Keratinocyte (primary cell): Measurements from ENCODE around the gene CDK5RAP3. TPM values are rescaled to one million over a fixed set of nuclear protein-coding genes. Genes with fewer than 3 reads are reported as not detected.
A peak's percentile ranks its signal among the peaks of the same experiment; 100 is the strongest.

Experiments
- DNase-seq: peaks from one replicate; pipeline ENCODE4 v3.0.0-alpha.2; 2011; ENCODE audit warnings: low read depth, missing footprints, low spot score
- FAIRE-seq: peaks from 2 replicates; lab custom pipeline; 2011; peaks lifted over from hg19 to GRCh38; lab: Jason Lieb, UNC
- H2AFZ ChIP-seq: 2 replicates; pipeline ENCODE4 v1.6.0; 2012; ENCODE audit warnings: low read length, control low read depth, inconsistent platforms; ENCODE audit not compliant: control insufficient read depth
- H3K27ac ChIP-seq: 2 replicates; pipeline ENCODE4 v1.5.1; 2011; ENCODE audit warnings: low read length; ENCODE audit not compliant: control insufficient read depth, insufficient read depth
- H3K27me3 ChIP-seq: 3 replicates; pipeline ENCODE4 v1.6.0; 2011; ENCODE audit warnings: low read length; ENCODE audit not compliant: control insufficient read depth, insufficient read depth; ENCODE audit errors: extremely low read depth
- H3K36me3 ChIP-seq, 2 experiments: 2 replicates in 1 of 2; 3 replicates in 1 of 2; pipeline ENCODE4 v1.5.1; 2011; ENCODE audit warnings: low read length in 2 of 2, mild to moderate bottlenecking in 1 of 2; ENCODE audit not compliant: control insufficient read depth in 2 of 2, insufficient read depth in 2 of 2; ENCODE audit errors: extremely low read depth in 1 of 2
- H3K4me1 ChIP-seq: 3 replicates; pipeline ENCODE4 v1.5.1; 2011; ENCODE audit warnings: low read length; ENCODE audit not compliant: control insufficient read depth, insufficient read depth; ENCODE audit errors: extremely low read depth
- H3K4me2 ChIP-seq: 3 replicates; pipeline ENCODE4 v1.6.0; 2011; ENCODE audit warnings: low read depth, low read length; ENCODE audit not compliant: control insufficient read depth, insufficient read depth; ENCODE audit errors: extremely low read depth
- H3K4me3 ChIP-seq, 3 experiments: fragments of 200-600 bp in 1 of 3; sonication (generic) in 1 of 3; 2 replicates in 2 of 3; 3 replicates in 1 of 3; pipeline ENCODE4 v1.5.1; 2011 to 2016; ENCODE audit warnings: low read length in 3 of 3, mild to moderate bottlenecking in 3 of 3, control low read depth in 2 of 3, inconsistent platforms in 1 of 3, low read depth in 1 of 3, mixed read lengths in 1 of 3, mixed run types in 1 of 3, moderate library complexity in 1 of 3; ENCODE audit not compliant: control insufficient read depth in 2 of 3, insufficient read depth in 2 of 3; ENCODE audit errors: extremely low read depth in 1 of 3
- H3K79me2 ChIP-seq: 2 replicates; pipeline ENCODE4 v1.6.0; 2012; ENCODE audit warnings: low read length; ENCODE audit not compliant: control insufficient read depth, insufficient read depth
- H3K9ac ChIP-seq: 3 replicates; pipeline ENCODE4 v1.6.0; 2011; ENCODE audit warnings: low read length; ENCODE audit not compliant: control insufficient read depth, insufficient read depth; ENCODE audit errors: extremely low read depth
- H3K9me1 ChIP-seq: 3 replicates; pipeline ENCODE4 v1.6.0; 2011; ENCODE audit warnings: low read length; ENCODE audit not compliant: control insufficient read depth, insufficient read depth; ENCODE audit errors: extremely low read depth
- H3K9me3 ChIP-seq: 2 replicates; pipeline ENCODE4 v1.5.1; 2012; ENCODE audit warnings: low read depth, low read length; ENCODE audit not compliant: control insufficient read depth
- H4K20me1 ChIP-seq: 3 replicates; pipeline ENCODE4 v1.6.0; 2011; ENCODE audit warnings: low read length; ENCODE audit not compliant: control insufficient read depth, insufficient read depth; ENCODE audit errors: extremely low read depth
- EZH2 ChIP-seq: IDR thresholded peaks from one replicate; pipeline ENCODE4 v1.6.1; 2012; ENCODE audit warnings: inconsistent platforms, mild to moderate bottlenecking, low read length, moderate library complexity
- dilution Hi-C: fragments of 300-500 bp; cut with MboI; formaldehyde crosslinking; loops from one replicate; pipeline ENCODE4 v1.7.0; 2020; ENCODE audit warnings: low sequenced_read_pairs; ENCODE audit not compliant: extremely low pct_ligation_motif_present
- polyA plus RNA-seq, 5 experiments: library from polyadenylated mRNA; depleted of rRNA in 3 of 5; stranded (reverse) in 3 of 5; stranded (forward) in 1 of 5; unstranded in 1 of 5; fragments of >200 nt; gene quantifications; 1 replicate in 1 of 5; 2 replicates in 3 of 5; 3 replicates in 1 of 5; pipeline versions ENCODE4 v1.2.1 to v1.2.3, GENCODE V29; 2011 to 2012; ENCODE audit warnings: missing spikeins in 2 of 5, low read depth in 1 of 5, low replicate concordance in 1 of 5
- TF ChIP-seq, protein P1 (sequence below), 3 experiments: IDR thresholded peaks in 1 of 3; conservative IDR thresholded peaks in 1 of 3; optimal IDR thresholded peaks in 1 of 3; 2 replicates in 2 of 3; 3 replicates in 1 of 3; pipeline versions ENCODE3 to v1.5.1; 2011; ENCODE audit warnings: low read length in 3 of 3, mild to moderate bottlenecking in 3 of 3, moderate library complexity in 2 of 3, control low read depth in 1 of 3, inconsistent platforms in 1 of 3; ENCODE audit not compliant: insufficient read depth in 2 of 3; ENCODE audit errors: extremely low read depth in 1 of 3

The CDK5RAP3 gene
- polyA plus RNA-seq, 1 donor (not counting 4 experiments of a cell fraction or from before 2014, with no cell fraction given), result 63.9 TPM

DNA sequence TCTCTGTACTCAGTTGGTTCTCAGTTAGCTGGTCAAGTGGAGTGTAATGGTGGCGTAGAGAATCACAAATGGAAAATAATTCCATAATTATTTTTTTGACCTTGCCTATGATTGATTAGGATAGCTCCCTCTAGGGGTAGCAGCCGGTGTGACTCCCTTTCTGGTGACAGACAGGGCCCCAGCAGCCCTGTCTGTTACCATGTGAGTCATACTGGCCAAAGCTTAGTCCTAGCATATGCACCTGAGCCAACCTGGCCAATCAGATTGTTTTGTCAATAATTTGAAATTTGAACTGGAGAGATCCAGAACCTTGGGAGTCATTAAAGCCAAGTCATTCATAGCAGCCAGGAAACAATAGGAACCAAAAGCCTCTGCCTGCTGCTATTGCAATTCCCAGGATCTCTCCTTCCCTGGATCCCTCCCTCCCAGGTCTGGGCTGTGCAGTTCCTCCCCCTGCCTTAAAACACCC lies 23.9 kb upstream of the CDK5RAP3 start:
- FAIRE-seq, result peak; percentile 62
- no peak for TF ChIP-seq EZH2
- TF ChIP-seq, protein P1, sequence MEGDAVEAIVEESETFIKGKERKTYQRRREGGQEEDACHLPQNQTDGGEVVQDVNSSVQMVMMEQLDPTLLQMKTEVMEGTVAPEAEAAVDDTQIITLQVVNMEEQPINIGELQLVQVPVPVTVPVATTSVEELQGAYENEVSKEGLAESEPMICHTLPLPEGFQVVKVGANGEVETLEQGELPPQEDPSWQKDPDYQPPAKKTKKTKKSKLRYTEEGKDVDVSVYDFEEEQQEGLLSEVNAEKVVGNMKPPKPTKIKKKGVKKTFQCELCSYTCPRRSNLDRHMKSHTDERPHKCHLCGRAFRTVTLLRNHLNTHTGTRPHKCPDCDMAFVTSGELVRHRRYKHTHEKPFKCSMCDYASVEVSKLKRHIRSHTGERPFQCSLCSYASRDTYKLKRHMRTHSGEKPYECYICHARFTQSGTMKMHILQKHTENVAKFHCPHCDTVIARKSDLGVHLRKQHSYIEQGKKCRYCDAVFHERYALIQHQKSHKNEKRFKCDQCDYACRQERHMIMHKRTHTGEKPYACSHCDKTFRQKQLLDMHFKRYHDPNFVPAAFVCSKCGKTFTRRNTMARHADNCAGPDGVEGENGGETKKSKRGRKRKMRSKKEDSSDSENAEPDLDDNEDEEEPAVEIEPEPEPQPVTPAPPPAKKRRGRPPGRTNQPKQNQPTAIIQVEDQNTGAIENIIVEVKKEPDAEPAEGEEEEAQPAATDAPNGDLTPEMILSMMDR (optimal IDR thresholded peaks at IDR 0.05 in 1 of 3, IDR thresholded peaks at IDR 0.05 in 1 of 3, conservative IDR thresholded peaks at IDR 0.05 in 1 of 3; ENCODE audit: extremely low read depth in 1 of 3, insufficient read depth in 2 of 3, low read length in 3 of 3), result peak; percentile 74 to 95 (median 86)
- no peak overlapping the region for H3K4me3 ChIP-seq
- H3K4me2 ChIP-seq, result no peak overlapping the region
- H3K27me3 ChIP-seq, result no peaks in the 10 kb centered on the region
- peaks cover 26 to 57% of the 10 kb centered on the region in 2 experiments for H3K36me3 ChIP-seq
- H4K20me1 ChIP-seq, result no peaks in the 10 kb centered on the region
- no peak overlapping the region for H3K9ac ChIP-seq
- peaks cover 15% of the 10 kb centered on the region for H3K79me2 ChIP-seq
- no peak overlapping the region for H2AFZ ChIP-seq
- peaks cover 30% of the 10 kb centered on the region for H3K4me1 ChIP-seq
- peak overlapping the region; percentile 65 for H3K27ac ChIP-seq
- peak; percentile 89 for DNase-seq
- H3K9me3 ChIP-seq, result no peaks in the 10 kb centered on the region
- H3K9me1 ChIP-seq, result no peaks in the 10 kb centered on the region
- dilution Hi-C loops, result no loop called here

DNA sequence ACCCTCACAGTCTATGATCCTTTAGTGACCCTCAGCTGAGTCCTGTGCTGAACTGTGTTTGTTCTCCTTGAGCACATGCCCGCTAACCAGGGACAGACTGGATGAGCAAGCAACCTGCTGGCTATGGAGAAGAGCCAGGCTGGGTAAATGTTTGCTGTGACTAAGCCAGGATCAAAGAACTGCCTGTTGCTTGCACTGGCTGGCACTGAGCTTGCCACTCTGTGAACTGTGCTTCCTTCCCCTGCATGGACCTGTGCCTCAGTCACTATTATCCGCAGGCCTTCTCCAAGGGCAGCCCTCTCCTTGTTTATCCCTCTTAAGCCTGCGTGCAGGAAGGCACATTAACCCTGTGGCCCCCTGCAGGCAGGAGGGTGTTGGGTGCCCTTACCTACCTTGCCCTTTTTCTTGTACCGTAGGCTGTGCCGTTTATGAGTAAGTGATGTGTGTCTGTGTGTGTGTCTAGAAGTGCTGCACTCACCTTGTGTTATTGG lies 22.2 kb upstream of the CDK5RAP3 start:
- H4K20me1 ChIP-seq, result no peaks in the 10 kb centered on the region
- H3K36me3 ChIP-seq, result peaks cover 27 to 50% of the 10 kb centered on the region in 2 experiments
- no peaks in the 10 kb centered on the region for H3K9me3 ChIP-seq
- no peaks in the 10 kb centered on the region for H3K9me1 ChIP-seq
- H3K4me1 ChIP-seq, result peaks cover 19% of the 10 kb centered on the region
- DNase-seq, result no peak
- TF ChIP-seq, protein P1 (optimal IDR thresholded peaks at IDR 0.05 in 1 of 3, IDR thresholded peaks at IDR 0.05 in 1 of 3, conservative IDR thresholded peaks at IDR 0.05 in 1 of 3; ENCODE audit: extremely low read depth in 1 of 3, insufficient read depth in 2 of 3, low read length in 3 of 3), result peak in 1 of 3 experiments; percentile 42
- TF ChIP-seq EZH2, result no peak
- H3K79me2 ChIP-seq, result peaks cover under 1% of the 10 kb centered on the region
- H3K4me3 ChIP-seq, result no peak overlapping the region
- dilution Hi-C loops, result no loop called here
- no peak overlapping the region for H2AFZ ChIP-seq
- H3K9ac ChIP-seq, result peak overlapping the region; percentile 64
- no peak for FAIRE-seq
- H3K27me3 ChIP-seq, result no peaks in the 10 kb centered on the region
- H3K27ac ChIP-seq, result peak overlapping the region; percentile 6
- no peak overlapping the region for H3K4me2 ChIP-seq
